Heart right ventricle (tissue), 16 donors: ENCODE data around the gene RBP3. TPM values are rescaled to one million over a fixed set of nuclear protein-coding genes. Genes with fewer than 3 reads are reported as not detected.

Experiments used
- ATAC-seq, 8 donors: fragments of 200-7000 bp; cut with Tn5 transposase; one replicate each; pipeline ENCODE4 v1.9.1; 2020; ENCODE audit warnings: mild to moderate bottlenecking in 8 of 8, moderate library complexity in 8 of 8, moderate number of reproducible peaks in 1 of 8
- DNase-seq, 2 donors: peaks; one replicate each; pipeline ENCODE4 v3.0.0-alpha.2; 2020
- H3K27ac ChIP-seq, 10 donors: fragments of 200-600 bp; sonication (generic) in 2 of 10; one replicate each; pipeline versions ENCODE4 v1.5.0 to v1.8.0; 2020 to 2022; ENCODE audit warnings: mild to moderate bottlenecking in 3 of 10
- H3K27me3 ChIP-seq, 7 donors: fragments of 200-600 bp; one replicate each; pipeline ENCODE4 v1.8.0; 2021 to 2022; ENCODE audit warnings: mild to moderate bottlenecking in 2 of 7
- H3K36me3 ChIP-seq, 9 donors: fragments of 200-600 bp; sonication (generic) in 1 of 9; one replicate each; pipeline versions ENCODE4 v1.5.0 to v1.8.0; 2020 to 2022; ENCODE audit warnings: mild to moderate bottlenecking in 2 of 9
- H3K4me1 ChIP-seq, 9 donors: fragments of 200-600 bp; sonication (generic) in 1 of 9; one replicate each; pipeline versions ENCODE4 v1.5.0 to v1.8.0; 2020 to 2022; ENCODE audit warnings: mild to moderate bottlenecking in 4 of 9
- H3K4me3 ChIP-seq, 10 donors: fragments of 200-600 bp; sonication (generic) in 2 of 10; one replicate each; pipeline versions ENCODE4 v1.5.0 to v1.8.0; 2020 to 2022; ENCODE audit warnings: mild to moderate bottlenecking in 7 of 10, moderate library complexity in 2 of 10
- H3K9me3 ChIP-seq, 11 donors: fragments of 200-600 bp in 10 of 11; sonication (generic) in 2 of 11; one replicate each; pipeline versions ENCODE4 v1.5.0 to v1.8.0; 2013 to 2022; ENCODE audit warnings: mild to moderate bottlenecking in 2 of 11, control low read depth in 1 of 11, moderate library complexity in 1 of 11
- WGBS, 2 donors: extraction: QIAGEN DNeasy Blood & Tissue Kit; methylation state at CpG; one replicate each; pipeline ENCODE4 v1.1.7; 2013; ENCODE audit warnings: inconsistent platforms in 1 of 2; 5-methylcytosine and 5-hydroxymethylcytosine counted together
- intact Hi-C, 10 donors: fragments of 100-400 bp; cut with DNase I; formaldehyde crosslinking; loops; one replicate each; pipeline versions ENCODE4 v1.11.1 to v1.14.2; 2022
- polyA plus RNA-seq, 2 donors: library from polyadenylated mRNA; stranded (reverse); fragments of 200-250 nt; gene quantifications; one replicate each; pipeline ENCODE4 v1.2.3, GENCODE V29; 2013
- total RNA-seq, 10 donors: library from RNA; stranded (reverse); fragmentation: NEBNext Ultra II Directional in 3 of 10; extraction: Animal tissue kit (Norgen Biotek cat#: 25700) in 3 of 10; gene quantifications; one replicate each; pipeline versions ENCODE4 v1.2.1 to v1.2.4, GENCODE V29; 2021 to 2023
- TF ChIP-seq, protein P1 (sequence below), 9 donors: fragments of 200-600 bp; sonication (generic) in 2 of 9; IDR thresholded peaks; one replicate each; pipeline versions ENCODE4 v1.5.0 to v1.8.0; 2021 to 2022; ENCODE audit warnings: antibody characterized with exemption in 9 of 9, mild to moderate bottlenecking in 5 of 9, moderate library complexity in 1 of 9
- donor health status: Arrhythmogenic right ventricular cardiomyopathy.
- donor health status: ischemic (EF 13 %, LVEDD 7.1; RV severe dilation, severe dysfunction).
- donor health status: healthy with polysubstance abuse.
- donor health status: DM: no; HTN: yes; CAD: no.
- donor health status: DM: no; HTN: no; CAD: no.
- donor health status: ischemic (EF 25% LVEDD 6.9; RV normal size, moderate dysfunction).
- donor health status: ischemic (EF 25% LVEDD 5.7; RV mildly dilated, moderate dysfunction).
- donor health status: healthy.
- donor health status: DM: yes; HTN: yes; CAD: no.
- donor health status: Ischemic cardiomyopathy.
- donor health status: ischemic (EF 35%, LVEDD 5.7; RV mildly dilated, moderate dysfunction).
- donor health status: nonischemic (EF 11% LVEDD 7.7; RV severe dilation, severe dysfunction).
- donor health status: DM: yes; HTN: yes; CAD: no.
- donor health status: PGD.
- donor health status: ischemic (EF 29% LVEDD 5.4; RV normal size, mild dysfunction).
- donor health status: nonischemic (EF 23%, LVEDD 6.1; RV moderate dilation, normal function).

RBP3 gene
- total and polyA plus RNA-seq, 12 donors = not detected

DNA sequence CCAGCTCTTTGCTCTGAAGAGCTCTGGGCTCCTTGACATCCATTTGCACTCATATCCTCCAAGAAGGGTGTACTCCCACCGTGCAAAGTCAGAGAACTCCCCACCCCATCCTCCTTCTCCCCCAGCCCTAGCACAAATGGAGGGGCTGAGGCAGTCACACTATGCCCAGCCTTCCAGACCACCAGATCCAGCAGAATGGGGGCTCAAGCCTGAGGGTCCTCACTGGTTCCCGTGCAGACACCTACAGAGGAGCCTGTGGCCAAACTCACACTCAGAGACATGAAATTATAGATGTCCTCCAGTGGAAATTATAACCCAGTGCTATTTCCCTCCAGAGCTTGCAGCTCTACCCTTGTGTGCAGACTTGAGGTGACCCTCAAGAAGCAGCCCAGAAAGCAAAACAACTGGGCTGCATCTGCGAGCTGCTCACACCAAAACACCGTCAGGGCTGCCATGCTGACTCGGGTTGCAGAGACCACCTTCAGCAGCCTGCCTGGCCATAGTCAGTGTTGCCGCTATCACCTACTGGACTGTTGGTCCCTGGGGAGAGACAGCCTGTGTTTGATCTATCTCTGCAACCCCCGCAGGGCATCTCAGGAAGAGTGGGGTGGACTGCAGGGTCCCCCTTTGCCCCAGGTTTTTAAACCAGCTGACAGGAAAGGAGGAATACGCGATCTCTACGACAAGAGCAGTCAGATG, 28.5 kb downstream of the RBP3 start:
- Histone ChIP-seq H3K9me3 (no peaks in the 10 kb centered on the region), H3K4me3 (no peak overlapping the region), H3K36me3 (no peaks in the 10 kb centered on the region), H3K4me1 (no peaks in the 10 kb centered on the region), H3K27ac (no peak overlapping the region), H3K27me3 (peaks cover 0 to 34% (median 20%) of the 10 kb centered on the region in 7 donors)
- ATAC-seq (no peak), DNase-seq (no peak)
- intact Hi-C loops = no loop called here
- 75 to 81% methylated on average over 10 of the region's 10 CpGs for WGBS, 2 donors
- TF ChIP-seq, protein P1, sequence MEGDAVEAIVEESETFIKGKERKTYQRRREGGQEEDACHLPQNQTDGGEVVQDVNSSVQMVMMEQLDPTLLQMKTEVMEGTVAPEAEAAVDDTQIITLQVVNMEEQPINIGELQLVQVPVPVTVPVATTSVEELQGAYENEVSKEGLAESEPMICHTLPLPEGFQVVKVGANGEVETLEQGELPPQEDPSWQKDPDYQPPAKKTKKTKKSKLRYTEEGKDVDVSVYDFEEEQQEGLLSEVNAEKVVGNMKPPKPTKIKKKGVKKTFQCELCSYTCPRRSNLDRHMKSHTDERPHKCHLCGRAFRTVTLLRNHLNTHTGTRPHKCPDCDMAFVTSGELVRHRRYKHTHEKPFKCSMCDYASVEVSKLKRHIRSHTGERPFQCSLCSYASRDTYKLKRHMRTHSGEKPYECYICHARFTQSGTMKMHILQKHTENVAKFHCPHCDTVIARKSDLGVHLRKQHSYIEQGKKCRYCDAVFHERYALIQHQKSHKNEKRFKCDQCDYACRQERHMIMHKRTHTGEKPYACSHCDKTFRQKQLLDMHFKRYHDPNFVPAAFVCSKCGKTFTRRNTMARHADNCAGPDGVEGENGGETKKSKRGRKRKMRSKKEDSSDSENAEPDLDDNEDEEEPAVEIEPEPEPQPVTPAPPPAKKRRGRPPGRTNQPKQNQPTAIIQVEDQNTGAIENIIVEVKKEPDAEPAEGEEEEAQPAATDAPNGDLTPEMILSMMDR (IDR thresholded peaks at IDR 0.05) = no peak

DNA sequence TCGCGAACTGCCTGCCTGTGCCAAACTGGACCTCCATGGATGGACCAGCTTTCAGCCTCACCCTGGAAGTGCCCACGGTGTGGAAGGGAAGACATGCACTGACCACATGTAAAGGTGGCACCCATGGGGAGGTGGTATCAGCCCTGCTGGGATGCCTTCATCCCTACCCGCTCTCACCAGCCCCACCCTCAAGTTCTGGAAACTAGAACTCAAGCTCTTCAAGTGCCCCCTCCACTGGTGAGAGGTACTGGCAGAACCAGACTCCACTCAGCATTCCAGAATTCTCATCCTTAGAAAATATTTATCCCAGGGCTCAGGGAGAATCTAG, 30.0 kb downstream of the RBP3 start:
- intact Hi-C loops = no loop called here

DNA sequence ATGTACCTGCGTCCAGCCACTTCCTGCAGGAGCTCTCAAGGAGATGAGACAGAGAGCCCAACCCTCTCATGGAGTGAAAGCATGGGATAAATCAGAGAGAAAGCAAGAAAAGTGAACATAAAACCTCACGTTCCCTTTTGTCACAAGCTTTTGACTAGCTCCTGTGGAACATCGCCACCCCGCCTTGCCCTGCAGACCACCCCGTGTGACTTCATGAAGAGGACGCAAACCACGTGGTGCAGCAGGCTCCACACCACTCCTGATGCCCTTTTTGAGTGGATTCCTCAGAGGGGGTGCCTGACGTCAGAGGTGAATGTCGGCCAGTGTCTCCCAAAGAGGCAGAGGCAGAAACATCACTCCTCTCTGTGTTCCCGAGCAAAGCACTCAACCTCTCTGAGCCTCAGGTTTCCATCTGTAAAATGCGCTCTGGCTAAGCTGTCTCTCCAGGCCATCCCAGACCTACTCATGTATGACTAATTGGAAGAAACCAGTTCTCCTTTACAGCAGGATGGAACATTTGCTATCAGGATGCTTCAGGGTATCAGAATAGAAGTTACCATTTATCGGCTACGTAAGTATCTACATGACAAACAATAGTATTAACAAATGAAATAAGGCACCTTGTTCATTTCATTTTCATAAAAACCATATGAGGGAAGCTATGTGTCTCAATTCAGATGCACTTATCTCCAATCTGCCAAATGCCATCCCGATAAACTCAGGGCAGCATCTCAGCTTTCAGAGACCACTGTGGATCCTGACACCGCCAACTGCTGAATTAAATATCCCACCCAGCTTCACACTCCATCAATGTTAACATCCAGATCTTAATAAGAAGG, 30.7 kb downstream of the RBP3 start:
- peaks cover 0 to 48% (median 20%) of the 10 kb centered on the region in 7 donors for H3K27me3 ChIP-seq
- no peak for ATAC-seq
- H3K9me3 ChIP-seq = no peaks in the 10 kb centered on the region
- H3K27ac ChIP-seq = no peak overlapping the region
- DNase-seq = no peak
- TF ChIP-seq, protein P1 (IDR thresholded peaks at IDR 0.05) = no peak
- no peak overlapping the region for H3K4me3 ChIP-seq
- H3K36me3 ChIP-seq = no peaks in the 10 kb centered on the region
- intact Hi-C loops = no loop called here
- peaks cover 0 to 3% (median 2%) of the 10 kb centered on the region in 9 donors for H3K4me1 ChIP-seq
- 83 to 87% methylated on average over 15 of the region's 15 CpGs for WGBS, 2 donors

More for the DNA sequence above, 30.0 kb downstream of the RBP3 start:
- 90 to 92% methylated on average over 4 of the region's 4 CpGs for WGBS, 2 donors
- Histone ChIP-seq H3K4me3 (no peak overlapping the region), H3K27me3 (peaks cover 0 to 41% (median 20%) of the 10 kb centered on the region in 7 donors), H3K9me3 (no peaks in the 10 kb centered on the region), H3K36me3 (no peaks in the 10 kb centered on the region), H3K27ac (no peak overlapping the region), H3K4me1 (no peaks in the 10 kb centered on the region)
- ATAC-seq = no peak
- TF ChIP-seq, protein P1 (IDR thresholded peaks at IDR 0.05) = no peak
- no peak for DNase-seq

DNA sequence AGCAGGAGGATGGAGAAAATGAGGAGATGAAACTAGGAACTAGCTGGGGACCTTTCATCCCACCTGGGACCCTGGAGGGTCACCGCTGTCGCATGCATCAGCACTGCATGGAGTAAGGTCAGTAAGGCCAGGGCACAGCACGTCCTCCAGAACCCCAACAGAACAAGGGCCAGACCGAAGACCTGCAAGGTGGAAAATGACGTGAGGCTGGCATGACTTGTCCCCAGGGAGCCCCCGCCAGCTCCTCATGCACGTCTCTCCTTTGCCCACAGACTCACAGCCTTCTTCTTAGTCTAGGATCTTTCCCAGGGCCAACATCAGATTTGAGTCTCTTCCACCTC, 31.3 kb downstream of the RBP3 start:
- 79 to 82% methylated on average over 7 of the region's 7 CpGs for WGBS, 2 donors
- intact Hi-C loops = no loop called here
- Histone ChIP-seq H3K27me3 (peaks cover 0 to 52% (median 20%) of the 10 kb centered on the region in 7 donors), H3K9me3 (no peaks in the 10 kb centered on the region), H3K27ac (no peak overlapping the region), H3K4me3 (no peak overlapping the region), H3K36me3 (no peaks in the 10 kb centered on the region), H3K4me1 (peaks cover 0 to 7% (median 5%) of the 10 kb centered on the region in 9 donors)
- TF ChIP-seq, protein P1 (IDR thresholded peaks at IDR 0.05) = no peak
- no peak for ATAC-seq
- DNase-seq = no peak
